Measurements from ENCODE around the gene TBC1D10B. TPM values are rescaled to one million over a fixed set of nuclear protein-coding genes. Genes with fewer than 3 reads are reported as not detected.

Gene TBC1D10B
- total RNA-seq, 2 donors from 2014 or later: 45.0 to 62.3 TPM

- Histone ChIP-seq H3K4me1 (peaks cover 7% of the 10 kb centered on the region), H3K9ac (ENCODE audit: low read depth in 2 of 2, low read length in 2 of 2) (no peak overlapping the region), H3K27me3 (no peaks in the 10 kb centered on the region), H3K4me3 (no peak overlapping the region), H3K9me3 (no peaks in the 10 kb centered on the region), H3K27ac (no peak overlapping the region), H3K36me3 (peaks cover 8% of the 10 kb centered on the region)
- intact Hi-C loops (cut with DNase I): loop anchor here (10.0 kb wide), 1 partner anchor 256 kb away; the partner anchor contains the start of genes TBX6 and YPEL3
- no peak for TF ChIP-seq CTCF (IDR thresholded peaks at IDR 0.05)
- no peak for DNase-seq
Measured at GRCh38 chr16:30351001-30351441, 19.3 kb downstream of the TBC1D10B start.

- intact Hi-C loops (cut with DNase I): loop anchor here (10.0 kb wide), 1 partner anchor 256 kb away; the partner anchor contains the start of genes TBX6 and YPEL3
- H3K27ac ChIP-seq: no peak overlapping the region
Measured at GRCh38 chr16:30350134-30350871, 20.0 kb downstream of the TBC1D10B start.

DNA sequence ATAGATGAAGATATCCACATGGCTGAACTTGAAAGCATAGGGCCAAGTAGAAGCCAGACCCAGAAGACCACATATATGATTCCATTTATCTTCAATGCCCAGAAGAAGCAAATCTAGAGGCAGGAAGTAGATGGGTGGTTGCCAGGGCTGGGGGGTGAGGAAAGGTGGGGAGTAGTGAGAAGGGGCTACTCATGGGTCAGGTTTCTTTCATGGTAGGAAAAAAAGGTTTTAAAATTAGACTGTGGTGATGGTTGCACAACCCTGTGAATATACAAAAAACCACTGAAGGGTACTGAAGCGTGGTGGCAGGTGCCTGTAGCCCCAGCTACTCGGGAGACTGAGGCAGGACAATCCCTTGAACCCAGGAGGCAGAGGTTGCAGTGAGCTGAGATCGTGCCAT, 20.6 kb downstream of the TBC1D10B start:
- TF ChIP-seq CTCF (IDR thresholded peaks at IDR 0.05): no peak
- intact Hi-C loops (cut with DNase I): loop anchor here (10.0 kb wide), 1 partner anchor 255 kb away; the partner anchor contains the start of genes TBX6 and YPEL3
- no peak overlapping the region for H3K27ac ChIP-seq

More at GRCh38 chr16:30350134-30350871, 20.0 kb downstream of the TBC1D10B start:
- Histone ChIP-seq H3K27me3 (no peaks in the 10 kb centered on the region), H3K9me3 (no peaks in the 10 kb centered on the region), H3K9ac (ENCODE audit: low read depth in 2 of 2, low read length in 2 of 2) (no peak overlapping the region), H3K36me3 (peaks cover 8% of the 10 kb centered on the region), H3K4me1 (peaks cover 7% of the 10 kb centered on the region), H3K4me3 (no peak overlapping the region)
- TF ChIP-seq CTCF (IDR thresholded peaks at IDR 0.05): no peak
- no peak for DNase-seq

DNA sequence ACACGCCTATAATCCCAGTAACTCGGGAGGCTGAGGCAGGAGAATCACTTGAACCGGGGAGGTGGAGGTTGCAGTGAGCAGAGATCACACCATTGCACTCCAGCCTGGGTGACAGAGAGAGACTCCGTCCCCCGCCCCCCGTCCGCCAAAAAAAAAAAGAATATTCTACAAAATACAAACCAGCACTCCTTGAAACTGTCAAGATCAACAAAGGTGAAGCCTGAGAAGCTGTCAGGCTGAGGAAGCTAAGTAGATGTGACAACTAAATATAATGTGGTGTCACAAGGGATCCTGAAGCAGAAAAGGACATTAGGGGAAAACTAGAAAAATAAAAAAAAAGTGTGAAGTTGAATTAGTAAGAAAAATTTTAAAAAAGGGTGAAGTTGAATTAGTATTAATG, 21.4 kb downstream of the TBC1D10B start:
- no peak for DNase-seq

More for the DNA sequence above, 20.6 kb downstream of the TBC1D10B start:
- no peak for DNase-seq
- H3K27me3 ChIP-seq: no peaks in the 10 kb centered on the region
- H3K4me1 ChIP-seq: peaks cover 7% of the 10 kb centered on the region
- H3K36me3 ChIP-seq: peaks cover 8% of the 10 kb centered on the region
- no peak overlapping the region for H3K4me3 ChIP-seq
- no peak overlapping the region for H3K9ac ChIP-seq (ENCODE audit: low read depth in 2 of 2, low read length in 2 of 2)
- no peaks in the 10 kb centered on the region for H3K9me3 ChIP-seq

GRCh38 chr16:30348113-30348512, 22.2 kb downstream of the TBC1D10B start:
- Histone ChIP-seq H3K27me3 (no peaks in the 10 kb centered on the region), H3K36me3 (peaks cover 8% of the 10 kb centered on the region), H3K4me3 (no peak overlapping the region), H3K4me1 (no peaks in the 10 kb centered on the region), H3K9ac (ENCODE audit: low read depth in 2 of 2, low read length in 2 of 2) (no peak overlapping the region), H3K27ac (no peak overlapping the region), H3K9me3 (no peaks in the 10 kb centered on the region)
- intact Hi-C loops (cut with DNase I): no loop called here
- no peak for DNase-seq
- TF ChIP-seq CTCF (IDR thresholded peaks at IDR 0.05): no peak

More for the DNA sequence above, 21.4 kb downstream of the TBC1D10B start:
- no peak overlapping the region for H3K9ac ChIP-seq (ENCODE audit: low read depth in 2 of 2, low read length in 2 of 2)
- no peaks in the 10 kb centered on the region for H3K27me3 ChIP-seq
- H3K27ac ChIP-seq: no peak overlapping the region
- peaks cover 8% of the 10 kb centered on the region for H3K36me3 ChIP-seq
- intact Hi-C loops (cut with DNase I): no loop called here
- H3K4me1 ChIP-seq: peaks cover 4% of the 10 kb centered on the region
- H3K9me3 ChIP-seq: no peaks in the 10 kb centered on the region
- H3K4me3 ChIP-seq: no peak overlapping the region
- no peak for TF ChIP-seq CTCF (IDR thresholded peaks at IDR 0.05)
